T47D (cell line): Measurements from ENCODE around the gene TMED9.
A peak's percentile ranks its signal among the peaks of the same experiment; 100 is the strongest.

Source experiments
- DNase-seq, 2 experiments: peaks; one replicate each; pipeline versions ENCODE4 v3.0.0 to v3.0.0-alpha.2; 2011 to 2012; ENCODE audit warnings: low read depth in 1 of 2, low spot score in 1 of 2
- JUND ChIP-seq: IDR thresholded peaks from 2 replicates; pipeline ENCODE4 v1.6.1; 2012; ENCODE audit warnings: low read depth
- in situ Hi-C: cut with HindIII; loops from 2 replicates; pipeline ENCODE4 v1.10.0; 2016; ENCODE audit warnings: low sequenced_read_pairs, low pct_unique_long_range_greater_than_20kb

TMED9 gene

DNA sequence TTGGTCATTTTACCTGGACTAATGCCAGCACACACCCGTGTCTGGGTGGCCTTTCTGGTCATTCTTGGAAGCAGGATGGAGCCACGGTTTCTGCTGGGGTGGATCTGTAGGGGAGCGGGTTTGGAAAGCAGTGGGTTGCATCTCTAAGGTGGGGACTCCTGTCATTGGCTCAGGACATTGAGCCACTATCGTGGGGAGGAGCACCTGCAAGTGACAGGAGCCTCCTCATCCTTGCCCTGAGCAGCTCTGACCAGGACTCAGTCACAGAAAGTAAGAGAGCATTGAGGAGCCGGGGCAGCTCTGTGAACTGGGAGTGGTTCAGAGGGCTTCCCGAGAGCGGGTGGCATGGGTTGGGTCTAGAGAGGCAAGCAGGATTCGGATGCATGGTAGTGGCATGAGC is 11.6 kb downstream of the TMED9 start:
- no peak for DNase-seq
- no peak for TF ChIP-seq JUND
- in situ Hi-C loops: no loop called here

DNA sequence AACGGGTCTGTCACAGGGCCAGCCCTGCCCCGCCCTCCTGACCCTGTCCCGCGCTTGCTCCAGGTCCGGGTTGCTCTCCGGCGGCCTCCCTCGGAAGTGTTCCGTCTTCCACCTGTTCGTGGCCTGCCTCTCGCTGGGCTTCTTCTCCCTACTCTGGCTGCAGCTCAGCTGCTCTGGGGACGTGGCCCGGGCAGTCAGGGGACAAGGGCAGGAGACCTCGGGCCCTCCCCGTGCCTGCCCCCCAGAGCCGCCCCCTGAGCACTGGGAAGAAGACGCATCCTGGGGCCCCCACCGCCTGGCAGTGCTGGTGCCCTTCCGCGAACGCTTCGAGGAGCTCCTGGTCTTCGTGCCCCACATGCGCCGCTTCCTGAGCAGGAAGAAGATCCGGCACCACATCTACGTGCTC is 12.1 kb downstream of the TMED9 start:
- TF ChIP-seq JUND: no peak
- in situ Hi-C loops: no loop called here
- no peak for DNase-seq

DNA sequence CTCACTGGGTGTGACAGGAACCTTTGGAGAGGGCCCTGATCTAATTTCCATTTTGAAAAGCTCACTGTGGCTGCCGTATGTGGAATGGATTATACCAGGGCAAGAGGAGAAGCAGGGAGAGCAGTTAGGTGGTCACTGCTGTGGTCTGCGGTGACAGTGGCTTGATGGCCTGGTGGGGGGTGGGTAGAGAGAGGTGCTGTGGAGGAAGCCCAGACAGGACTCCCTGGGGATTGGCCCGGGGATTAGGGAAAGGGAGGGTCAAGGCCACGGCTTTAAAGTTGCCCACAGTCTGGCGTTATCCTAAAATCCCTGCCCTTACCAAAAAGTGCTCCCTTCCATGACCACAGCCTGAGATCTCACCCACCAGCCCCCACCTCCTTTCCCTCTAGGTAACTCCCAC is 12.7 kb downstream of the TMED9 start:
- no peak for DNase-seq
- in situ Hi-C loops: no loop called here

DNA sequence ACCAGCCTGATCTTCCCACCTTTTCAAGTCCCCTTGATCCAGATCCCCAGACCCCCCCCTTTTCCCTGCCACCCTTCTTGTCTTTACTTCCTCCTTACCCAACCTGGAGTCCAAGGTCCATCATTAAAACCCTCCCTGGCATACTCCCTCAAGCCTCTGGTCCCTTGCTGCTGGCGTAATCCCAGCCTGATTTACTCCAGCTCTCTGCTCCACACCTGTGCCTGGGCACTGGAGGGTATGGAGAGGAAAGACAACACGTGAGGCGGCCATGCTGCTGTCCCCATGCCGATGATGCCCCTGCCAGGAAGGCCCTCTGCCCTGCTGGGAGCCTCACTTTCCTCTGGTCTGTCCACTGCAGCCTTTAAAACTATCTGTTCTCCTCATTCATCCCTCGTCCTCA is 13.1 kb downstream of the TMED9 start:
- no peak for TF ChIP-seq JUND
- in situ Hi-C loops: no loop called here

More for the DNA sequence above, 12.7 kb downstream of the TMED9 start:
- no peak for TF ChIP-seq JUND

DNA sequence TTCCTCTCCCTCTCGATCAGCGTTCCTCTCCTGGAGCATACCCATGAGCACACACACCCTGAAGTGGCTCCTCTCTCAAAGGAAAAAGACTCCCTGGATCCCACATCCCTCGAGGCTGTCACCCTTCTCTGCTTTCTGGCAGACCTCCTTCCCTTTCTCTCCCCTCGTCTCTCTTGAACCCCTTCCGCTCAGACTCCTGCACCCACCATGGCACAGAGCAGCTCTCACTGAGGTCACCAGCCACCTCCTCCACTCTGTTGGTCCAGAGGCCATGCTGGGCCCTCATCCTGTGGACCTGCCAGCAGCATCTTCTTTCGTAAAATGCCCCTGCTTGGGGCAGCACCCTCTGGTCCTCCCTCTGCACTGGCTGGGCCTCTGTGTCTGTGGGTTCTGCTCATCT is 13.7 kb downstream of the TMED9 start:
- no peak for TF ChIP-seq JUND

More for the DNA sequence above, 13.1 kb downstream of the TMED9 start:
- DNase-seq: no peak

DNA sequence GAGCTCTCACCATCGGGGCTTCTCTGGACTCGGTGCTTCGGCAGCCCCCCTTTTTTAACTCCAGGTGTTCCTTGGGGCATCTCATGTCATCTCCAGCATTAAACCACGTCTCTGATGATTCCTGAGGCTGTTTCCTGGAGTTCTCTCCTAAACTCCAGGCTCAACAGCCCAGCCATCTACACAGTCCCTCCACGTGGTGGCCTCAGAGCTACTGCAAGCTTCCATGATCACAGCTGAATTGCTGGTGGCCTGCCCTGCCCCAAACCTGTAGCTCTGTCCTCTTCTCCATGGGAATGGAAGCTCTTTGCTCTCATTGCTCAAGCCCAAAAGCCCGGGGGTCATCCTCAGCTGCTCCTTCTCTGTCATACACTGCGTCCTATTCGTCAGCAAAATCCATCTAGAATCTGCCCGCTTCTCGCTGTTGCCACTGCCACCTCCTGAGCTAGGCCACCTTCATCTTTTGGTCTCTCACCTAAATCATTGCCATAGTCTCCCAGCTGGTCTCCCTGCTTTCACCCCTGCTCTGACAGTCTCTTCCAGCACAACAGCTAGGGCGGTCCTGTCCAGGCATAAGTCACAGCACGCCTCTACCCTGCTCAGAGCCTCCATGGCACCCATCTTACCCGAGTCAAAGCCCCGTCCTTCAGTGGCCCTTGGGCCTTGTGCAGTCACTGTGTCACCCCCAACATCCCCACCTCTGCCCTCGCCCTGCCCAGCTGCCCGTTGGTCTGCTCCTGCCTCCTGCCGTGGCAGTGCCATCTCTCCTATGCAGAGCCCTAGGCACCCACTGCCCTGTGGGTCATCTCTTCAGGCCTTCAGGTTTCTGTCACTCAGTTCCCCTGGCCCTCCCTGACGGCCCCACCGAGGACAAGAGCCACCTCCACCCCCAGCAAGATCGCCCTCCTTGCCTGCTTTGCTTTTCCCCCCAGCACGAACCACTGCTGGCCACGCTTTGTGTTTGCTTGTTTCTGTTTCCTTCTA is 14.4 kb downstream of the TMED9 start:
- DNase-seq: peak in 1 of 2 experiments; percentile 37
- in situ Hi-C loops: no loop called here
- TF ChIP-seq JUND: no peak

More for the DNA sequence above, 13.7 kb downstream of the TMED9 start:
- in situ Hi-C loops: no loop called here
- DNase-seq: no peak

DNA sequence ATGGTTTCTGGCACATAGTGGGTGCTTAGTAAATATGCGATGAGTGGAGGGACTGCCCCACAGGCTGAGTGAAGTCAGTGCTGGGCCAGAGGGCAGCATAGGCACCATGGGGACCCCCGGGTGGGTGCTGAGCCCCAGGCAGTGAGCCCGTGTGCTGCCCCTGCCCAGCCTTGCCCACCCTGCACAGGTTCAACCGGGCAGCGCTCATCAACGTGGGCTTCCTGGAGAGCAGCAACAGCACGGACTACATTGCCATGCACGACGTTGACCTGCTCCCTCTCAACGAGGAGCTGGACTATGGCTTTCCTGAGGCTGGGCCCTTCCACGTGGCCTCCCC is 15.1 kb downstream of the TMED9 start:
- DNase-seq: no peak
- in situ Hi-C loops: no loop called here
- no peak for TF ChIP-seq JUND

DNA sequence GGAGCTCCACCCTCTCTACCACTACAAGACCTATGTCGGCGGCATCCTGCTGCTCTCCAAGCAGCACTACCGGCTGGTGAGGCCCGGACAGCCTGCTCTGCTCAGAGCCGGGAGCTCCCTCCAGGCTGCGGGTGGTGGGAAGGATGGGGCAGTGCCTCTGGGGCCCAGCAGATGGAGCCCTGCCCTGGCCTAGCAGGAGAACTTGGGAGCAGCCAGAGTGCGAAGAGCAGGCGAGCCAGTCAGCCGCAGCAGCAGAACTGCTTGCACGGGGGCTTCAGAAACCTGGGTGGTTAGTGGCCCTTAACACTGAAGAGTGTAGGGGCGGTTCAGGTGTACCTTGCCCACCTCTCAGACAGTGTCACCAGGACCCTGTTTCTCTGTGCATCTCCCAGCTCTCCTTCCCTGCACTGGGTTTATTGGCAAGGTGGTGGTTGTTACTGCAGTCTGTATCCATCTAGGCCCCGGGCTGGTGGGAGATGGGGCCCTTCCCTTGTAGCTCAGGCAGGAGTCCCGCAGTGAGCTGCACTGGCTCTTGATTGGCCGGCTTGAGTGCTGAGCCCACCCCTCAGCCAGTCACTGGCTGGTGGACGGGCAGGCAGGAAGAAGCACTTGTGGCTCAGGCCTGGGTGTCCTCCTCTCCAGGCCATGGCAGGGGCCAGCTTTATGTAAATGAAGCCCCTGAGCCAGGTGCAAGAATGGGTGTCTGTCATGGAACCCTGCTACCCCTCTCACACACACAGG is 15.6 kb downstream of the TMED9 start:
- in situ Hi-C loops: no loop called here
- TF ChIP-seq JUND: no peak
- DNase-seq: peak; percentile 85 to 95

DNA sequence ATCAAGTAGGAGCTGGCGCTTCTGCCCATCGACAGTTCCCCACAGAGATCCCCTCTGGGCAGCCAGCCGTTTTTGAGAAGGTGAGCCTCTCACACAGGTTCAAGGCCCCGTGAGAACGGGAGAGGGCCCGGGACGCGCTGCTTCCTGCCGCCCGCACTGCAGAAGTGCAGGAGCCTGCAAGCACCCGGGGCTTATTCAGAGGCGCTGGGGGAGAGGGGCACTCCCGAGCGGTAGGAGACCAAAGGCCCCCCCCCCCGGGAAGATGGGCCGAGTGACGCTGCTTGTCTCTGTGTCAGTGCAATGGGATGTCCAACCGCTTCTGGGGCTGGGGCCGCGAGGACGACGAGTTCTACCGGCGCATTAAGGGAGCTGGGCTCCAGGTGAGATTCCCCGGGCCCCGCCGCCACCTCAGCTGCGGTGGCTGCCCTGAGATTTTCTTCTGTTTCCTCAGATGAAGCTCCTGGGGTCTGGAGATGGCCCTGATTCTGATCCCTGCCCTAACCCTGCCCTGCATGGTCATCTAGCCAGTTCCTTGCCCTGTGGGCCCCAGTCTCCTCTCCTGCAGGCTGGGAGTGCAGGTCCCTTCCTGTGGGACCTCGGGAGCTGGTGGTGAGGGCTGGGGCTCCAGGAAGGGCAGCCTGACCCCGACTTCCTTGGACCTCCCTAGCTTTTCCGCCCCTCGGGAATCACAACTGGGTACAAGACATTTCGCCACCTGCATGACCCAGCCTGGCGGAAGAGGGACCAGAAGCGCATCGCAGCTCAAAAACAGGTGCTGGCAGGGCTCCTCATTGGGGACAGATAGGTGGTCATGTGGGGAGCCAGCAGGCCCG is 16.5 kb downstream of the TMED9 start:
- in situ Hi-C loops: no loop called here
- TF ChIP-seq JUND: no peak
- DNase-seq: no peak

DNA sequence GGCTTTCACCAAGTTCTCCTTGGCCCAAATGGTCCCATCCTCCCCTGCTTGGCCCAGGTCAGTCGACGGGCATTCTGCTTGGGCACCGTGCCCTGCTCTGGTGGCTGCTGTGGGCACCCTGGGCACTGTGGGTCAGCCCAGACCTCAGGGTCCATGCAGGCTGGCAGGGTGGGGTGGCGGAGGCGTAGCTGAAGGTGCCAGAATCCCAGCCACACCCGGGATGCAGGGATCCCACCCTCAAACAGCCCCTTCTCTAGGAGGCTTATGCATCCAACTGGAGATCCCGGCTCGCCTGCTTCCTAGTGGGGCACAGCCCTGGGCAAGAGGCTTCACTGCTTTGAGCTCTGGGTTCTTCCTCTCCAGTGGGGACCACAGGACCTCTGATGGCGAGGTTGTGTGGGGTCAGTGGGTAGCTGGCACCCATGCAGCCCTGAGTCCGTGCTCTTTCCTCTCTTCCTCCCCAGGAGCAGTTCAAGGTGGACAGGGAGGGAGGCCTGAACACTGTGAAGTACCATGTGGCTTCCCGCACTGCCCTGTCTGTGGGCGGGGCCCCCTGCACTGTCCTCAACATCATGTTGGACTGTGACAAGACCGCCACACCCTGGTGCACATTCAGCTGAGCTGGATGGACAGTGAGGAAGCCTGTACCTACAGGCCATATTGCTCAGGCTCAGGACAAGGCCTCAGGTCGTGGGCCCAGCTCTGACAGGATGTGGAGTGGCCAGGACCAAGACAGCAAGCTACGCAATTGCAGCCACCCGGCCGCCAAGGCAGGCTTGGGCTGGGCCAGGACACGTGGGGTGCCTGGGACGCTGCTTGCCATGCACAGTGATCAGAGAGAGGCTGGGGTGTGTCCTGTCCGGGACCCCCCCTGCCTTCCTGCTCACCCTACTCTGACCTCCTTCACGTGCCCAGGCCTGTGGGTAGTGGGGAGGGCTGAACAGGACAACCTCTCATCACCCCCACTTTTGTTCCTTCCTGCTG is 17.4 kb downstream of the TMED9 start:
- no peak for TF ChIP-seq JUND
- DNase-seq: no peak
- in situ Hi-C loops: no loop called here

DNA sequence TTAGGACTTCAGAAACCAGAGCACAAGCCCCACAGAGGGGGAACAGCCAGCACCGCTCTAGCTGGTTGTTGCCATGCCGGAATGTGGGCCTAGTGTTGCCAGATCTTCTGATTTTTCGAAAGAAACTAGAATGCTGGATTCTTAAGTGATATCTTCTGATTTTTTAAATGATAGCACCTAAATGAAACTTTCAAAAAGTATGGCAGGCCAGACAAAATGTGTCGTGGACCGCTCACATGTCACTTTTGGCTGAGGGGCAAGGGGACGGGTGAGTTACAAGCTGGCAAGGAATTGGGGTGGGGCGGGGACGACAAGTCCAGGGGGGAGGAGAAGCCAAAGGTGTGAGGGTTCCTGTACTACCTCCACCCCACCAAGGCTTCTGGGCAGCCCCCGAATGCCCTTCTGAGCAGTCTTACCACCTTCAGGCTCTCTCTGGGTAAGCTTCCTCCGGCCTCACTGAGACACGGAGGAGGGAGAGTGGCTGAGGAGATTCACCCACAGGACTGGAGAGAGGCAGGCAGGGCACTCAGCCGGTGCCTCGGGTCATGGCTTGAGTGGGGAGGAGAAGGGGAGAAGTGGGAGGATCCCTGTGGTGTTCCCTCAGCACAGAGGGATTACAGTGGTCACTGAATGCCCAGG is 18.2 kb downstream of the TMED9 start:
- in situ Hi-C loops: no loop called here
- no peak for DNase-seq
- no peak for TF ChIP-seq JUND
